Loucy (cell line): ENCODE results near the gene SMIM5.

Experiments used
- CTCF ChIP-seq: fragments of 200-600 bp; sonication (generic); conservative IDR thresholded peaks from 2 replicates; pipeline ENCODE4 v1.5.1; 2014; ENCODE audit warnings: mild to moderate bottlenecking, antibody characterized with exemption, low read length
- EZH2phosphoT487 ChIP-seq: fragments of 200-600 bp; IDR thresholded peaks from 2 replicates; pipeline ENCODE4 v1.6.1; 2018; ENCODE audit warnings: antibody characterized with exemption, mild to moderate bottlenecking, moderate library complexity, borderline replicate concordance

GRCh38 chr17:75612906-75613626, 20.2 kb upstream of the SMIM5 start:
- TF ChIP-seq CTCF (no peak), EZH2phosphoT487 (no peak)
